Limb (tissue), 2 donors: ENCODE data around the gene ENPEP.
A peak's percentile ranks its signal among the peaks of the same experiment; 100 is the strongest.
"Not testable (repeated sequence)": the region's sequence is repeated elsewhere in the genome, so short reads cannot be mapped to it uniquely, and the experiment has no call there.

Source experiments
- DNase-seq, 2 donors: peaks; one replicate each; pipeline ENCODE4 v3.0.0-alpha.2; 2016; ENCODE audit errors: extremely low spot score in 2 of 2

Gene ENPEP

DNA sequence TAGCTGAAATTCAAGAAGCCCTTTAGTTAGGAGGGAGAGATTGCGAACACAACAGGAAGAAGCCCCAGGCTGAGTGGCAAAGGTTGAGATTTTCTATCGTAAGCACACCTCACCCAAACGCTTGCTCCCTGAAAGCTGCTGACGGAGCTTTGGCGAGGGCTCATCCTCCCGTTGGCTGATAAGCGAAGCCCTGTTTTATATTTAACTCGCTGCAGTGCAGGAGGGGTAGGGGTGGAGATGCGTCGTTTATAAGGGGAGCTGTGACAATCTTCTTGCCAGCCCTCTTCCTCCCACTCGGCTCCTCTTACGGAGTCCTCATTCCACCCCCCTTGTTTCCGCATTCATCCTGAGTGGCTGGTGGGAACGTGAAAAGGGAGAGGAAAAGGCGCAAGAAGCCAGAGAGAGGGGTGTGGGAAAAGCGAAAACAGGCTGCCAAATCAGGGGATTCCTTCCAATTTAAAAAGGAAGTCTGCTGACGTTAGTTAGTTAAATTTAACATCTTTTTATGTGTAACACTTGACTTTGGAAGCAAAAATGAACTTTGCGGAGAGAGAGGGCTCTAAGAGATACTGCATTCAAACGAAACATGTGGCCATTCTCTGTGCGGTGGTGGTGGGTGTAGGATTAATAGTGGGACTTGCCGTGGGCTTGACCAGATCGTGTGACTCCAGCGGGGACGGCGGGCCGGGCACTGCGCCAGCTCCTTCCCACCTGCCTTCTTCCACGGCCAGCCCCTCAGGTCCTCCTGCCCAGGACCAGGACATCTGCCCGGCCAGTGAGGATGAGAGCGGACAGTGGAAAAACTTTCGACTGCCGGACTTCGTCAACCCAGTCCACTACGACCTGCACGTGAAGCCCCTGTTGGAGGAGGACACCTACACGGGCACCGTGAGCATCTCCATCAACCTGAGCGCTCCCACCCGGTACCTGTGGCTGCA, at the start of gene ENPEP:
Gene ENPEP, plus strand, starts transcription at position 275 of the 938 bp plus-strand sequence. Its CDS starts 260 bp downstream, at position 535.
- DNase-seq, result peak; percentile 41 to 56

- not testable (repeated sequence) for DNase-seq
Observed at GRCh38 chr4:110431805-110432204, 44.1 kb upstream of the ENPEP start.

GRCh38 chr4:110437292-110437691, 38.7 kb upstream of the ENPEP start:
- not testable (repeated sequence) for DNase-seq

DNA sequence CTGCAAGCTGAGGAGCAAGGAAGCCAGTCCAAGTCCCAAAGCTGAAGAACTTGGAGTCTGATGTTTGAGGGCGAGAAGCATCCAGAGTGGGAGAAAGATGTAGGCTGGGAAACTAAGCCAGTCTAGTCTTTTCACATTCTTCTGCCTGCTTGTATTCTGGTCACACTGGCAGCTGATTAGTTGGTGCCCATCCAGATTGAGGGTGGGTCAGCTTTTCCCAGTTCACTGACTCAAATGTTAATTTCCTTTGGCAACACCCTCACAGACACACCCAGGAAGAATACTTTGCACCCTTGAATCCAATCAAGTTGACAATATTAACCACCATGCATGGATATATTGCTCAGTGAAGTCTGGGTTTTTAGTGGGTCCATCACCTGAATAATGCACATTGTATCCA, 36.7 kb upstream of the ENPEP start:
- DNase-seq, result not testable (repeated sequence)

DNA sequence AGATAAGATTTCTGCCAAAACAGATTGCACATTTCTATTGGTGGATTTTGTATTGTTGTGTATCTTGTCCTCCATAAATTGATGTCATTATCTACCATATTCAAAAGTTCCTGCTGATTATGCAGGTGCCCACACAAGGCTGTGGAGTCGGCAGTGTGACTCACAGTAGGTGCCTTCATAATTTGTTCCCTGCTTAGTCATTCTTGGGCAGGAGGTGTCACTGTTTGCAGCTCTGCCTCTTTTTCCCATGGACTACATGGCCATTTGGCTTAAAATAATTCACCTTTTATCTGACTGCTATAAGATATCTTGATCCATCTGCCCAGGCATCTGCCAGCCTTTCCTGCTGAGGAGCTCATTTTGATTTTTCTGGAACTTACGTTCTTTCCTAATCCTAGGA, 33.6 kb upstream of the ENPEP start:
- no peak for DNase-seq

DNA sequence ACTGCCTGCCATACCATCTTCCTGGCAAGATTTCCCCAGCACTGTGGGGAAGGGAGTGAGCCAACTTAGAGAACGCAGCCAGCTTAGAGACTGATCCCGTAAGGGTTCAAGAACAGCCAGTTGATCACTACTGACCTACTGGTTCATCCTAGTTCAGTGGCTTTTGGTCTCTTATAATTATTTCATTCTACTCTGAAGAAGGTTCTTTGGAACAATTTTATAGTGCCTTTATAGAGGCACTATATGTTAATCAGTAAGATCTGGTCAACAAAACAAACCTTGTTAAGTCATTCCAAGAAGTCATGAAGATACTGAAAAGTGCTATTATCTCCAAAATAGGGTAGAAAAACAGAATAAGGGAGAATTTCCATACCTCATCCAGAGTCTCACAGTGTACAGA, 33.2 kb upstream of the ENPEP start:
- DNase-seq, result no peak

- no peak for DNase-seq
Observed at GRCh38 chr4:110449947-110450346, 26.0 kb upstream of the ENPEP start.

- DNase-seq, result no peak
Observed at GRCh38 chr4:110452546-110452945, 23.4 kb upstream of the ENPEP start.

- DNase-seq, result no peak
Observed at GRCh38 chr4:110454441-110454840, 21.5 kb upstream of the ENPEP start.

DNA sequence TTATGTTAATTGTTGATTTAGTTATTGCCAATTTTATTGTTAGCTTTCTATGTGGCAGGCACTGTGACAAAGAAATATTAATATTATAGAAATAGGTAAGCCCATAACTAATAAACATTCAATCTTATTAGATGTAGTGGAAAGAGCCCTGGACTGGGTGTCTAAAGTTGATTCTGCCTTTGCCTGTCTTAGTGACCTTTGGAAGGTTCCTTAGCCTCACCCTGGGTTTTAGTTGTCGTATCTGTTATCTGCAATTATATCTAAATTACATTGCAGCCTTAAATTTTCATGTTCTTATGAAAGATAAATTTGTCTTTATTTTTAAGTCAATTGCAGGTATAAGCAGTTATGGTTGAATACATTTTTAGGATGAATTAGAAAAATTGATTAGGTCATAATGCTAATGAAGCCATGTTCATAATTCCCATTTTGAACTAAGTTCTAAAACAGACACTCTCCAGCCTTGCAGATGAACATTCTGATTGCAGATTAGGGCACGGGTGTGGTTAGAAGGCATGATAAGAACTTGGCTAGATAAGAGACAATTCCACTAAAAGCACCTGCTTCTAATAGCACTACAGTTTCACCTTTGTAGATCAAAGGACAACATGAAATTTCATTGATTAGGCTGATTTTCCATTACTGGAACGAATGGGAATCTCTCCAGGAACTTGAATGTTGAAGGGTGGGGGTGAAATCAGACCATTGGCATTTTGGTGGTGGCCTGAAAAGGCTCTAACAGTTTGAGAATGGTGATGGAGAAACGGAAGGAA, 17.3 kb upstream of the ENPEP start:
- no peak for DNase-seq

- DNase-seq, result no peak
Observed at GRCh38 chr4:110460074-110460746, 15.7 kb upstream of the ENPEP start.

DNA sequence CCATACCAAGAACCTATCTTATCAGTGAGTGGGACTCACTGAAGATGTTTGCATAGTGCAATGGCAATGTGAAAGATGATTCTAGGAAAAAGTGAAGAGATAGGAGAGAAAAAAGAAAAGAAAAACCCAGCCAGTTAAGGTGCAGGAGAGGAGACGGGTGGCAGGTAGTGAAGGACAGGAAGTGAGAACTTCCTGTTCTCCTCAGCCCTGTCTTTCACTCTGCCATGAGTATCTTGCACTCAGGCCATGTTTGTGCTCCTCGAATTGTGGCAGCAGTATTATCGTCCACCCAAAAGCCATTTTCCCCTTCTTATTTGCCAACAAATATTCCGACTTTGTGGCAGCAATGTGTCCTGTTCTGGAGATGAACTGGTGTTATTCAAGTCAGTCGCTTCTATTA, 8.6 kb upstream of the ENPEP start:
- DNase-seq, result no peak

- DNase-seq, result no peak
Observed at GRCh38 chr4:110472583-110473329, 3.2 kb upstream of the ENPEP start.

DNA sequence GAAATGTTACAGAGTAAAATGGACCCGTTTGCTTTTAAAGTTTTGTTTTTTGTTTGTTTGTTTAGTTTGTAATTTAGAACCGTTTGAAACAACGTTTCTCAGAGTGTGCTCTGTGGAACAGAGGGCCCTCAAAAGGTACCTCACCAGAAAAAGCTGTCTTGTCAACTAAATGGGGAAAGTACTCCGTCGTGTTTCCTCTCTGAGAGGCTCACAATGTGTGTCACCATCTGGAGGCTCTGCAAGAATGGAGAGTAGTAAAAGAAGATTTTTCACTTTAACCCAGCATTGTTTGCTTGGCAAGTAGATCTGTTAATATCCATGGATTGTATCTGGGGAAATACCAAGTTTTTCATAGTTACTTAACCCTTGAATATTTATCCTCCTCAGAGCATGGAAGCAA, 1.5 kb upstream of the ENPEP start:
- DNase-seq, result peak in 1 of 2 donors; percentile 44

DNA sequence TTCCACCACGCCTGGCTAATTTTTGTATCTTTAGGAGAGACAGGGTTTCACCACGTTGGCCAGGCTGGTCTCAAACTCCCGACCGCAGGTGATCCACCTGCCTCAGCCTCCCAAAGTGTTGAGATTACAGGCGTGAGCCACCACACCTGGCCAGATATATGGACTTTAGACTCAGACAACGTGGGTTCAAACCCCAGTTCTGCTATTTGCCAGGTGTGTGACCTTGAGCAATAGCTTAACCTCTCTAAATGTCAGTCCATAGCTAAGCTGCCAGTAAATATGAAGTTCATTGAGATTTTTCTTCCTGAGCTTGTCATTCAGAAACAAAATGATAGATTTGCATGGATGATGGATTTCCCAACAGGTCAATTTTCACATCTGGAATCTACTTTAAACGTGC, 875 bp upstream of the ENPEP start:
- DNase-seq, result not testable (repeated sequence)

- no peak for DNase-seq
Observed at GRCh38 chr4:110477836-110478235, 1.9 kb downstream of the ENPEP start.

GRCh38 chr4:110480031-110480549, 4.1 kb downstream of the ENPEP start:
- peak in 1 of 2 donors; percentile 63 for DNase-seq

- no peak for DNase-seq
Observed at GRCh38 chr4:110480746-110481271, 4.9 kb downstream of the ENPEP start.

DNA sequence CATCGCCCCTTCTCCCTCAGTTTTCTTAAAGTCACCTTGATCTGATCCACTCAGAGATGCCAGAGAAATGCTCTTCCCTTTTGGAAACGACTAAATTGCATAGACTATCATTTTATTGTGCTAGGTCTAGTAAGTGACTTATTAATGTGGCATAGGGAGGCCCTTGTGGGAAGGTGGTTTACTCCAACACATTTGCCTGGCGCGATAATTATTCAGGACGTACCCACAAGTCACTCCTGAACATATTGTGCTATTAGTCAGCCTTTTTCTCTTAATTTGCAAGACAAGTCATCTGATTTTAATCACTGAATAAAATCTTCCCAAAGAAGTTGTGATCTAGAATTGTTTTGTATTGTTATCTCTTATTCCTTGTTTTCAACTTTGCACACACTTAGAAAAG, 7.6 kb downstream of the ENPEP start:
- DNase-seq, result no peak

GRCh38 chr4:110484029-110484428, 8.1 kb downstream of the ENPEP start:
- no peak for DNase-seq

DNA sequence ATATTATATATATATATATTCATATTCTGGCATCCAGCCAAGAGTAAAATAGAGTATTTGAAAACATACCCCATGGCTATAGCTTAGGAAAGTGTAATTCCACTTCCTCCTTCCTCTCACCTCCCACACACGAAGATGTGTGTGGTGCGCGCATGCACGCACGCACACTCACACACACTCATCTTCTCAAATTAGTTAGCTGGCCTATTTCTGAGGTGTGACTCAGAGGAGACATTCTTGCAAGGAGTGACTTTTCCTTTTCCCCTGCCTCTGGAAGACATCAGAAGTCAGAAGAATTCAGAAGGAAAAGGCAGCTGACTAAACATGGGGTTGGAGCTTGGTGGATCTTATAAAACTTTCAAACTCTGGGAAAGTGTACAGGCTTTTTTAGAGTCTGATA, 8.8 kb downstream of the ENPEP start:
- no peak for DNase-seq
